GM10266 (cell line): ENCODE results near the gene VEZF1.

Experiments
- DNase-seq: peaks from one replicate; pipeline ENCODE4 v3.0.0; 2012; ENCODE audit errors: extremely low spot score
- CTCF ChIP-seq: IDR thresholded peaks from 2 replicates; pipeline ENCODE4 v1.5.1; 2012; ENCODE audit warnings: mild to moderate bottlenecking, low read depth; ENCODE audit not compliant: control insufficient read depth, insufficient read depth; ENCODE audit errors: missing control alignments

VEZF1 gene

DNA sequence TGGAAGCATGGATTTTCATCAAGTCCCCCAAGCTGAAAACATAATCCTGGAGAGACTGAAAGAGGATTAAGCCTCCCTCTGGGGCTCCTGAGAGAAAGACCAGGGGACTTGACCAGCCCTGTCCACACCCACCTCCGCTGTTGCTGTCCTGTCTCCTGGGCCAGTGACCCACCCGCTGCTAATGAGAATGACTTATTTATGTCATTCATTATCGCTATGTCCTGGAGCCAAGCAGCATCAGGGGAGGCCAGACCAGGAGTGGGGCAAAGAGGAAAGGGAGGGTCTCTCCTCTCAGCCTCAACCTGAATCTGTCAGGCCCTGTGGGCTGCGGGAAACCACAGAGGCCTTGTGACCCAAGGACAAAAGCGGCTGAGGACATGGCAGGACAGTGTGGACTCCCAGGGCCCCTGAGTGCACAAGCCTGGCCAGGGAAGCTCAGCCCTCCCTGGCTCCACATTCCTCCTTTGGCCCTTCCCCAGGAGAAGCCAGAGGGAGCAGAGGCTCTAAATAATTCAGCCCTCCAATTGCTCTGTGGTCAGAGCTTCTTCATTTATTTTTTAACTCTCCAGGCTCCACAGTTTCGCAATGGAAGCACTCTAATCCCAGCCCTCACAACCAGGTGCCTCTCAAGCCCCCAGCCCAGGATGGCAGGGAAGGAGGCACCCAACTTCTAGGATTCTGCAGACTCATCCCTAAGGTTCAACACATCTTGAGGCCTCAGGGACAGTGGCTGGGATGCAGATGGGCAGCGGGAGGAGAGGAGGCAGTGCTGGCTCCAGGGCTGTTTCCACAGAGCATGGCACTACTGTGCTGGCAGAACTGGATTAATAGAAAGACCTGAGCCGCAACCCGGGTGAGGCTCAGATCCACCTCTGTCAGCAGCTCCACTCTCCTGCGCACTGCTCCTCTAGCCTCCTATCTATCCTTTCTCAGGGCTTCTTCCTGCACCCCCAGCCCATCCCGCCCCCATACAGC is 51.9 kb downstream of the VEZF1 start:
- TF ChIP-seq CTCF = no peak
- DNase-seq = no peak

GRCh38 chr17:57931488-57932137 is 56.4 kb downstream of the VEZF1 start:
- DNase-seq = no peak
- TF ChIP-seq CTCF = no peak

- no peak for DNase-seq
- no peak for TF ChIP-seq CTCF
These were observed 57.8 kb downstream of the VEZF1 start for GRCh38 chr17:57930239-57930638.

- DNase-seq = no peak
- TF ChIP-seq CTCF = no peak
These were observed 58.7 kb downstream of the VEZF1 start for GRCh38 chr17:57929386-57929785.

GRCh38 chr17:57928928-57929327 is 59.1 kb downstream of the VEZF1 start:
- TF ChIP-seq CTCF = no peak

DNA sequence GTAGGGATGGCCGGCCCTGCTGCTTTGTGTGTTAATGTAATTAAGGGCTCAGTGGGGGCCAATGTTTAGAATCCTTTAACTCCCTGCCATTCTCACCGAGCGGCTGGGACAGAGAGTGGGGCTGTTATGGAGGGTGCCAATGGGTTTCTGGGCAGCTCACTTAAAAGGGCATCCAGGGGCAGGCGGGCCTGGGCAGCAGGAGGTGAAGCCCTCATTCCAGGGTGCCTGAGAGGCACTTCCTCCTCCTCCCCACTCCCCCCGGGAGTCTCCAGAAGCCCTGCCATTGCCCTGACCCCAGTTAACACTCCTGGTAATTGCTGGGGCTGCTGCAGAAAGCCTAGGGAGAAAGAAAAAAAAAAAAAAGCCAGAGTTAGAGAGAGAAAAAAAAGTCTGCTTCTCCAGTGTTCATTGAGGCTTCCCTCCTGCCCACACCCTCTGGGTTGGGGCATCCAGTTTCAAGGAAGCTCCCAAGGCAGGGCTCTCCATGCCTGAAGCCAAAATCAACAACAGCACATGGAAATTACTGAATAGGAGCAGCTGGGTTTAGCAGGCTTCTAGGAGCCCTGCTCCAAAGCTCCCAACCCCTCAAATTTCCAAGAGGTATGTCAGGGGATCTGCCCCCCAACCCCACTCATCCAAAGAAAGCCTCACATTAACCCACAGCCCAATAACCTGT is 60.9 kb downstream of the VEZF1 start:
- no peak for DNase-seq
- no peak for TF ChIP-seq CTCF

More at GRCh38 chr17:57928928-57929327, 59.1 kb downstream of the VEZF1 start:
- no peak for DNase-seq
